ENCODE measurements around the gene METTL17.

DNA sequence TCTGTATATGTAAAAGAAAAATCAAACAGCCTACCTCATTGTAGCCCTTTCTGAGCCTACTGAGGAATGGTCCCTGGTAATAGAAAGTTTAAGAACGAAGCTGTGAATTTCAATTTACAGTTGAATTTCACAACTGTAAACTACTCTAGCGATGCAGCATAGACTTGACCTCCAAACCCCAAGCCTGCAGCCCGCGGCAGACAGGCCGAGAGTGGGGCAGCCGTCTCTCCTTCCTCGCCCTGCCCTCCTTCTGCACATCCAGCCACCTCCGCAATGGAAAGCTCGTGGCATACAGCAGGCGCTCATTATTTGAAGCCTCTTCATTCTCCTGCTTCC is 19.2 kb upstream of the METTL17 start:
- TF ChIP-seq, protein P1, sequence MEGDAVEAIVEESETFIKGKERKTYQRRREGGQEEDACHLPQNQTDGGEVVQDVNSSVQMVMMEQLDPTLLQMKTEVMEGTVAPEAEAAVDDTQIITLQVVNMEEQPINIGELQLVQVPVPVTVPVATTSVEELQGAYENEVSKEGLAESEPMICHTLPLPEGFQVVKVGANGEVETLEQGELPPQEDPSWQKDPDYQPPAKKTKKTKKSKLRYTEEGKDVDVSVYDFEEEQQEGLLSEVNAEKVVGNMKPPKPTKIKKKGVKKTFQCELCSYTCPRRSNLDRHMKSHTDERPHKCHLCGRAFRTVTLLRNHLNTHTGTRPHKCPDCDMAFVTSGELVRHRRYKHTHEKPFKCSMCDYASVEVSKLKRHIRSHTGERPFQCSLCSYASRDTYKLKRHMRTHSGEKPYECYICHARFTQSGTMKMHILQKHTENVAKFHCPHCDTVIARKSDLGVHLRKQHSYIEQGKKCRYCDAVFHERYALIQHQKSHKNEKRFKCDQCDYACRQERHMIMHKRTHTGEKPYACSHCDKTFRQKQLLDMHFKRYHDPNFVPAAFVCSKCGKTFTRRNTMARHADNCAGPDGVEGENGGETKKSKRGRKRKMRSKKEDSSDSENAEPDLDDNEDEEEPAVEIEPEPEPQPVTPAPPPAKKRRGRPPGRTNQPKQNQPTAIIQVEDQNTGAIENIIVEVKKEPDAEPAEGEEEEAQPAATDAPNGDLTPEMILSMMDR (IDR thresholded peaks at IDR 0.05; ENCODE audit: poor library complexity), result no peak
- no peak for TF ChIP-seq EZH2phosphoT487 (IDR thresholded peaks at IDR 0.05; ENCODE audit: low read depth, severe bottlenecking, unreplicated experiment)

Measured in hepatocyte (in vitro differentiated cells).